H1 (cell line): ENCODE results near the gene MARK1. TPM values are rescaled to one million over a fixed set of nuclear protein-coding genes. Genes with fewer than 3 reads are reported as not detected.

Experiments
- CTCF ChIA-PET: fragments of 300-600 bp; sonication (Branson Sonifier 250); formaldehyde crosslinking; loops from one replicate; lab custom pipeline; 2021; ENCODE audit not compliant: partially characterized antibody; lab: Charles Lee
- POLR2A ChIA-PET: fragments of 300-600 bp; sonication (Branson Sonifier 250); formaldehyde crosslinking; loops from one replicate; lab custom pipeline; 2021; ENCODE audit warnings: inconsistent platforms; ENCODE audit not compliant: partially characterized antibody; lab: Charles Lee
- DNase-seq, 2 experiments: peaks; one replicate each; pipeline versions ENCODE4 v3.0.0 to v3.0.0-alpha.2; 2010 to 2022; ENCODE audit warnings: low spot score in 2 of 2, low read depth in 1 of 2, mixed read lengths in 1 of 2
- FAIRE-seq: peaks from 2 replicates; lab custom pipeline; 2011; peaks lifted over from hg19 to GRCh38; lab: Jason Lieb, UNC
- H2AFZ ChIP-seq: 2 replicates; pipeline ENCODE4 v1.8.1; 2012; ENCODE audit warnings: low read length, inconsistent platforms
- H2AK5ac ChIP-seq: 2 replicates; pipeline ENCODE4 v1.6.1; 2013; ENCODE audit warnings: low read depth, low read length
- H2BK120ac ChIP-seq: replicated peaks from 2 replicates; pipeline ENCODE3; 2013; ENCODE audit warnings: low read depth, low read length, inconsistent platforms
- H2BK12ac ChIP-seq: 2 replicates; pipeline ENCODE4 v1.6.1; 2013; ENCODE audit warnings: low read depth, low read length
- H2BK15ac ChIP-seq: 2 replicates; pipeline ENCODE4 v1.6.1; 2013; ENCODE audit warnings: low read length
- H2BK20ac ChIP-seq: 2 replicates; pipeline ENCODE4 v1.6.1; 2013; ENCODE audit warnings: low read length
- H2BK5ac ChIP-seq: 2 replicates; pipeline ENCODE4 v1.6.1; 2013; ENCODE audit warnings: low read depth, low read length
- H3K14ac ChIP-seq: 2 replicates; pipeline ENCODE4 v1.6.1; 2013; ENCODE audit warnings: inconsistent platforms; ENCODE audit not compliant: insufficient read length
- H3K18ac ChIP-seq: 2 replicates; pipeline ENCODE4 v1.6.1; 2013; ENCODE audit warnings: low read length; ENCODE audit errors: extremely low read depth
- H3K23ac ChIP-seq: 2 replicates; pipeline ENCODE4 v1.6.1; 2013; ENCODE audit warnings: inconsistent platforms; ENCODE audit not compliant: insufficient read length
- H3K23me2 ChIP-seq: 2 replicates; pipeline ENCODE4 v1.6.1; 2013; ENCODE audit warnings: low read depth, low read length
- H3K27ac ChIP-seq: 2 replicates; pipeline ENCODE4 v1.6.1; 2011; ENCODE audit warnings: low read depth, low read length, inconsistent platforms
- H3K27me3 ChIP-seq, 4 experiments: replicated peaks in 1 of 4; 1 replicate in 1 of 4; 2 replicates in 3 of 4; pipeline versions ENCODE4 v1.6.1 to v1.8.1; 2011 to 2013; ENCODE audit warnings: low read length in 3 of 4, mild to moderate bottlenecking in 3 of 4, inconsistent platforms in 2 of 4, mixed read lengths in 2 of 4, moderate library complexity in 1 of 4; ENCODE audit not compliant: control insufficient read depth in 3 of 4, insufficient read depth in 3 of 4; ENCODE audit errors: extremely low read depth in 1 of 4
- H3K36me3 ChIP-seq, 4 experiments: 2 replicates each; pipeline versions ENCODE4 v1.6.1 to v1.8.1; 2011 to 2013; ENCODE audit warnings: mild to moderate bottlenecking in 4 of 4, low read length in 3 of 4, moderate library complexity in 2 of 4, control low read depth in 1 of 4, inconsistent platforms in 1 of 4; ENCODE audit not compliant: insufficient read depth in 4 of 4, control insufficient read depth in 2 of 4
- H3K4ac ChIP-seq: replicated peaks from 2 replicates; pipeline ENCODE3; 2013; ENCODE audit warnings: low read length, low read depth, mixed read lengths, inconsistent platforms; ENCODE audit not compliant: insufficient read length
- H3K4me1 ChIP-seq, 4 experiments: replicated peaks in 1 of 4; 1 replicate in 1 of 4; 2 replicates in 3 of 4; pipeline versions ENCODE4 v1.6.1 to v1.8.1; 2011 to 2013; ENCODE audit warnings: low read length in 3 of 4, inconsistent platforms in 2 of 4, mixed read lengths in 1 of 4; ENCODE audit not compliant: insufficient read depth in 4 of 4, control insufficient read depth in 3 of 4
- H3K4me2 ChIP-seq, 2 experiments: 2 replicates each; pipeline versions ENCODE4 v1.6.1 to v1.8.1; 2011 to 2013; ENCODE audit warnings: low read depth in 2 of 2, low read length in 2 of 2, control low read depth in 1 of 2, inconsistent platforms in 1 of 2, mild to moderate bottlenecking in 1 of 2; ENCODE audit not compliant: insufficient read depth in 1 of 2
- H3K4me3 ChIP-seq, 4 experiments: fragments of 200-600, 300-600 bp in 1 of 4; sonication (generic), shearing (Covaris generic), sonication (Bioruptor Twin) in 1 of 4; 2 replicates each; pipeline versions ENCODE4 v1.5.1 to v1.8.1; 2011 to 2016; ENCODE audit warnings: low read length in 4 of 4, low read depth in 3 of 4, control low read depth in 2 of 4, inconsistent platforms in 2 of 4, mild to moderate bottlenecking in 2 of 4, mixed read lengths in 1 of 4, moderate library complexity in 1 of 4; ENCODE audit not compliant: insufficient read depth in 2 of 4; ENCODE audit errors: extremely low read depth in 1 of 4
- H3K56ac ChIP-seq: replicated peaks from 2 replicates; pipeline ENCODE3; 2013; ENCODE audit warnings: low read depth, mild to moderate bottlenecking, mixed read lengths, low read length, inconsistent platforms; ENCODE audit not compliant: insufficient read length
- H3K79me1 ChIP-seq: 2 replicates; pipeline ENCODE4 v1.6.1; 2013; ENCODE audit warnings: low read depth, low read length, control low read depth
- H3K79me2 ChIP-seq, 2 experiments: 2 replicates each; pipeline versions ENCODE4 v1.6.1 to v1.8.1; 2012 to 2013; ENCODE audit warnings: low read length in 2 of 2, mild to moderate bottlenecking in 2 of 2, inconsistent platforms in 1 of 2; ENCODE audit not compliant: insufficient read depth in 2 of 2, control insufficient read depth in 1 of 2
- H3K9ac ChIP-seq, 4 experiments: replicated peaks in 1 of 4; 1 replicate in 1 of 4; 2 replicates in 3 of 4; pipeline versions ENCODE4 v1.6.1 to v1.8.1; 2011 to 2013; ENCODE audit warnings: low read depth in 3 of 4, low read length in 3 of 4, control low read depth in 2 of 4, mild to moderate bottlenecking in 2 of 4, moderate library complexity in 2 of 4, inconsistent platforms in 1 of 4; ENCODE audit errors: extremely low read depth in 1 of 4
- H3K9me3 ChIP-seq, 2 experiments: 2 replicates each; pipeline versions ENCODE4 v1.6.1 to v1.8.1; 2012 to 2013; ENCODE audit warnings: mild to moderate bottlenecking in 2 of 2, moderate library complexity in 2 of 2, control low read depth in 1 of 2, inconsistent platforms in 1 of 2, low read depth in 1 of 2, low read length in 1 of 2, mixed read lengths in 1 of 2; ENCODE audit not compliant: insufficient read depth in 2 of 2
- H4K20me1 ChIP-seq, 2 experiments: replicated peaks in 1 of 2; 2 replicates each; pipeline versions ENCODE3 to v1.8.1; 2011 to 2013; ENCODE audit warnings: inconsistent platforms in 2 of 2, low read length in 2 of 2, mild to moderate bottlenecking in 1 of 2; ENCODE audit not compliant: insufficient read depth in 2 of 2, control insufficient read depth in 1 of 2
- H4K5ac ChIP-seq: 2 replicates; pipeline ENCODE4 v1.6.1; 2013; ENCODE audit warnings: low read length, low read depth, mixed read lengths, inconsistent platforms; ENCODE audit not compliant: insufficient read length
- H4K8ac ChIP-seq: 2 replicates; pipeline ENCODE4 v1.8.0; 2013; ENCODE audit warnings: mild to moderate bottlenecking, moderate library complexity, low read length, inconsistent platforms; ENCODE audit not compliant: insufficient read depth; ENCODE audit errors: extremely low read depth
- H4K91ac ChIP-seq: replicated peaks from 2 replicates; pipeline ENCODE3; 2013; ENCODE audit warnings: low read length, mixed read lengths, inconsistent platforms; ENCODE audit not compliant: insufficient read length
- BACH1 ChIP-seq: IDR thresholded peaks from 2 replicates; pipeline ENCODE4 v1.6.1; 2012; ENCODE audit warnings: low read length, improper control_type of control experiment
- CHD2 ChIP-seq: IDR thresholded peaks from 2 replicates; pipeline ENCODE4 v1.6.1; 2012; ENCODE audit warnings: low read length, improper control_type of control experiment
- HDAC2 ChIP-seq, 2 experiments: fragments of 300-600 bp in 1 of 2; sonication (generic) in 1 of 2; IDR thresholded peaks; 2 replicates each; pipeline ENCODE4 v1.6.1; 2011 to 2012; ENCODE audit warnings: low read depth in 2 of 2, low read length in 2 of 2, mild to moderate bottlenecking in 2 of 2, moderate library complexity in 2 of 2, borderline replicate concordance in 1 of 2, inconsistent platforms in 1 of 2
- MAFK ChIP-seq: IDR thresholded peaks from 2 replicates; pipeline ENCODE4 v1.6.1; 2012; ENCODE audit warnings: low read depth, mild to moderate bottlenecking, improper control_type of control experiment, low read length
- NANOG ChIP-seq: IDR thresholded peaks from 2 replicates; pipeline ENCODE4 v1.6.1; 2011; ENCODE audit warnings: low read length, low read depth, mild to moderate bottlenecking, inconsistent platforms; ENCODE audit not compliant: insufficient read depth, poor library complexity, severe bottlenecking
- RAD21 ChIP-seq, 2 experiments: IDR thresholded peaks in 1 of 2; conservative IDR thresholded peaks in 1 of 2; 2 replicates each; pipeline ENCODE4 v1.6.1; 2011; ENCODE audit warnings: low read depth in 2 of 2, low read length in 2 of 2, improper control_type of control experiment in 1 of 2, inconsistent platforms in 1 of 2, mild to moderate bottlenecking in 1 of 2, moderate library complexity in 1 of 2
- RNF2 ChIP-seq: fragments of 200-900, 300-1000 bp; sonication (generic); IDR thresholded peaks from 2 replicates; pipeline ENCODE4 v1.7.1; 2016; ENCODE audit warnings: borderline replicate concordance, low read depth, mild to moderate bottlenecking, antibody characterized with exemption, low read length; ENCODE audit not compliant: poor library complexity, severe bottlenecking; ENCODE audit errors: missing control alignments
- SAP30 ChIP-seq: fragments of 300-600 bp; sonication (generic); IDR thresholded peaks from 2 replicates; pipeline ENCODE4 v1.7.1; 2012; ENCODE audit warnings: low read length, moderate library complexity, mild to moderate bottlenecking, inconsistent platforms; ENCODE audit not compliant: insufficient read depth, insufficient replicate concordance
- TAF1 ChIP-seq: IDR thresholded peaks from 2 replicates; pipeline ENCODE4 v1.6.1; 2011; ENCODE audit warnings: mild to moderate bottlenecking, low read depth, low read length
- WGBS, 2 experiments: shearing (Covaris generic) in 1 of 2; methylation state at CpG; one replicate each; pipeline versions ENCODE4 v1.1.6 to v1.1.7; 2013 to 2015; ENCODE audit warnings: low lambda C conversion rate in 2 of 2, mixed read lengths in 2 of 2, inconsistent platforms in 1 of 2, low coverage in 1 of 2, missing lambda C conversion rate in 1 of 2; ENCODE audit not compliant: insufficient replicate concordance in 2 of 2, insufficient coverage in 1 of 2, insufficient read length in 1 of 2; ENCODE audit errors: extremely low coverage in 1 of 2, missing lambda C conversion rate in 1 of 2; 5-methylcytosine and 5-hydroxymethylcytosine counted together
- polyA plus RNA-seq, 7 experiments: library from polyadenylated mRNA; depleted of rRNA in 3 of 7; stranded (reverse) in 5 of 7; unstranded in 2 of 7; fragments of >200 nt in 5 of 7; fragments of 200-250 nt in 2 of 7; gene quantifications; 1 replicate in 5 of 7; 2 replicates in 1 of 7; 4 replicates in 1 of 7; pipeline versions ENCODE4 v1.2.1 to v1.2.3, GENCODE V29; 2011 to 2013; ENCODE audit warnings: missing spikeins in 2 of 7, mixed read lengths in 2 of 7
- total RNA-seq: library from RNA; stranded (reverse); fragmentation: NEBNext Ultra II Directional; extraction: Animal tissue kit (Norgen Biotek cat#: 25700); gene quantifications from 2 replicates; pipeline ENCODE4 v1.2.1, GENCODE V29; 2021
- TF ChIP-seq, protein P1 (sequence below): IDR thresholded peaks from 2 replicates; pipeline ENCODE4 v1.6.1; 2011; ENCODE audit warnings: low read length, improper control_type of control experiment

MARK1 gene
- total and polyA plus RNA-seq, 2 of the 8 experiments (the other 6 are each of a cell fraction or from before 2014, with no cell fraction given): 5.5 to 20.5 TPM

DNA sequence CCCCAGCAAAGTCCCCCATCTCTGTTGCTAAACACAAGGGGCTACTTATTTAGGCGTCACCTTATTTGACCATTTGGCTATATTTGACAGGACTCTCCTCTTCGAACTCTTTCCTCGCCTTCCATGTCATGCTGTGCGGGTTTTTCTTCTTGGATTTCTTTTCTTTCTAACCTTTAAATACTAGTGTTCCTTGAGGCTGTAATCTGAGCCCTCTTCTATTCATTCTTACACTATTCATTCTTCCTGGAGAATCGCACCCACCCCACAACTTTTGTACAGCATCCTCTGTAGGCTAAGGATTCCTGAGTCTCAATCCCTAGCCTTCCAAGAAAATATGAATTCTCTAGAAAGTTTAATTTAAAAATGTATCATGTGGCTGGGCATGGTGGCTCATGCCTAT lies 100.5 kb downstream of the MARK1 start:
- DNase-seq: no peak
- Histone ChIP-seq H3K27me3 (no peaks in the 10 kb centered on the region), H3K18ac (no peak overlapping the region), H2AFZ (no peak overlapping the region), H3K9me3 (no peaks in the 10 kb centered on the region), H2BK20ac (no peak overlapping the region), H2BK12ac (no peak overlapping the region), H3K27ac (no peak overlapping the region), H2AK5ac (no peak overlapping the region), H3K79me2 (no peaks in the 10 kb centered on the region), H3K23me2 (no peaks in the 10 kb centered on the region), H3K36me3 (peaks cover 0 to 8% (median 4%) of the 10 kb centered on the region in 4 experiments; a peak in 4 of 8 replicates), H4K5ac (no peak overlapping the region), H2BK15ac (no peak overlapping the region)
- CTCF ChIA-PET: no interaction called here
- WGBS, 2 experiments: 84% methylated on average over 5 of the region's 5 CpGs; no CpG with 5 or more reads in 1 of the 2 experiments
- no peak for TF ChIP-seq RAD21 (IDR thresholded peaks at IDR 0.05 in 1 of 2, conservative IDR thresholded peaks at IDR 0.05 in 1 of 2; ENCODE audit: low read depth in 2 of 2, low read length in 2 of 2)
- no peak for TF ChIP-seq RNF2
- TF ChIP-seq CHD2: no peak
- TF ChIP-seq MAFK: no peak
- no peak for TF ChIP-seq NANOG
- TF ChIP-seq, protein P1, sequence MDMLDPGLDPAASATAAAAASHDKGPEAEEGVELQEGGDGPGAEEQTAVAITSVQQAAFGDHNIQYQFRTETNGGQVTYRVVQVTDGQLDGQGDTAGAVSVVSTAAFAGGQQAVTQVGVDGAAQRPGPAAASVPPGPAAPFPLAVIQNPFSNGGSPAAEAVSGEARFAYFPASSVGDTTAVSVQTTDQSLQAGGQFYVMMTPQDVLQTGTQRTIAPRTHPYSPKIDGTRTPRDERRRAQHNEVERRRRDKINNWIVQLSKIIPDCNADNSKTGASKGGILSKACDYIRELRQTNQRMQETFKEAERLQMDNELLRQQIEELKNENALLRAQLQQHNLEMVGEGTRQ: no peak
- no peak for TF ChIP-seq SAP30
- TF ChIP-seq HDAC2 (IDR thresholded peaks at IDR 0.05; ENCODE audit: borderline replicate concordance in 1 of 2, low read depth in 2 of 2, low read length in 2 of 2): no peak
- TF ChIP-seq TAF1: no peak
- TF ChIP-seq BACH1: no peak
- TF ChIP-seq, all 59 proteins: peak for 0
- H3K4me3 ChIP-seq: no peak overlapping the region
- POLR2A ChIA-PET: no interaction called here
- H3K14ac ChIP-seq: no peak overlapping the region
- no peak overlapping the region for H3K23ac ChIP-seq
- no peak overlapping the region for H3K4ac ChIP-seq
- H3K4me1 ChIP-seq: peaks cover 0 to 6% (median 0%) of the 10 kb centered on the region in 4 experiments; a peak in 2 of 7 replicates
- no peak overlapping the region for H2BK120ac ChIP-seq
- H3K79me1 ChIP-seq: no peaks in the 10 kb centered on the region
- FAIRE-seq: no peak
- H3K9ac ChIP-seq: no peak overlapping the region
- H2BK5ac ChIP-seq: no peak overlapping the region
- H3K4me2 ChIP-seq: no peak overlapping the region; a peak in 1 of 4 replicates
- H4K20me1 ChIP-seq: no peaks in the 10 kb centered on the region
- H3K56ac ChIP-seq: no peak overlapping the region
- H4K8ac ChIP-seq: no peak overlapping the region
- H4K91ac ChIP-seq: no peak overlapping the region
